ENCODE data around the gene LPAR1. TPM values are rescaled to one million over a fixed set of nuclear protein-coding genes. Genes with fewer than 3 reads are reported as not detected.

The LPAR1 gene
- total RNA-seq, 1 donor from 2014 or later: 0.17 TPM

DNA sequence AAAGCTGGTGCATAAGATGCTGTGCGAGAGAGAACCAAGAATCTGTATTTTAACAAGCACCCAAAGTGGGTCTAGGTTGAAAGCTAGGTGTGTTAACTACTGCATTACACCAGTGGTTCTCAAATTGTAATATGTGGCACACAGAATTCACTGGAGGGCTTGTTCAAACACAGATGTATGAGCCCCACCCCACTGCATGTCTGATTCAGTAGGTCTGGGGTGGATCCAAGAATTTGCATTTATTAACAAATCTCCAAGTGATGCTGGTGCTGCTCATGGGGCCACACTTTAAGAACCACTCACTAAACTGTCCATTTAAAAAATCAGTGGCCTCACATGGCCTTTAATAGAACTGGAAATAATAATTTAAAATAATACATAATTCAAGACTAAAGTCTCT lies 40.4 kb downstream of the LPAR1 start:
- no peak for DNase-seq

DNA sequence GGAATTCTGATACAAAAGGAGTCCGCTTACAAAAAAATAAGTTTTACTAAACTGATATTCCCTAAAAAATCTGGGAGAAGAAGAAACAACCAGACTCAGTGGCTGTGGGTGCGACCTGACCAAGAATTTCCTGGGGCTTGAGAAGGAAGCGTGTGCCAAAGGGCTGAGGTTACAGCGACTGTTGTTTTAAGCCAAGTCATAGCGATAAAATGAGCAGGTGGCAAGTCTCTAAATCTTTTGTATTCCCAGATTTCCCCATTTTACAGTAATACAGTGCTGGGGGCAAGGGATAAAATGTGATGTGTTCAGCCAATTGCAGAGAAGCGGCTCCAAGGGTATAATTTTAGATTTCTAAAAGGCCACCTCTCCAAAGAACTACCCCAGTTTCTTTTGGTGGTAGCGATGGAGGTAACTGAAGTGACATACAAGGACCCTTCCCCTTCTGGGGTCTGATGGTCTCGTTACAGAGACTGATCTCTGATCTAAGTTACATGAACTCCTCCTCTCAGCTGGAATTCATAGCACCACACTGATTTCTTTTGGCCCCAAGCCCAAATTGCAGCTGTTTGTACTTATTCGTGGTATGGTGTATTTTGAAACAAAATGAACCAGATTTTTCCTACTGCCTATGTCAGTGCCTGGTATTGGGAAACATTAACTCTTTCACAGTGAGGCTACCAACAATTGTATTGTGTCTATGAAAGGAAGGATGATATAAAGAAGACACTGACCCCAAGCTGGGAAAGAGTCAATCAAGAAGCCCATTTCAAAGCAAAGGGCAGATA lies 41.6 kb downstream of the LPAR1 start:
- no peak for DNase-seq

DNA sequence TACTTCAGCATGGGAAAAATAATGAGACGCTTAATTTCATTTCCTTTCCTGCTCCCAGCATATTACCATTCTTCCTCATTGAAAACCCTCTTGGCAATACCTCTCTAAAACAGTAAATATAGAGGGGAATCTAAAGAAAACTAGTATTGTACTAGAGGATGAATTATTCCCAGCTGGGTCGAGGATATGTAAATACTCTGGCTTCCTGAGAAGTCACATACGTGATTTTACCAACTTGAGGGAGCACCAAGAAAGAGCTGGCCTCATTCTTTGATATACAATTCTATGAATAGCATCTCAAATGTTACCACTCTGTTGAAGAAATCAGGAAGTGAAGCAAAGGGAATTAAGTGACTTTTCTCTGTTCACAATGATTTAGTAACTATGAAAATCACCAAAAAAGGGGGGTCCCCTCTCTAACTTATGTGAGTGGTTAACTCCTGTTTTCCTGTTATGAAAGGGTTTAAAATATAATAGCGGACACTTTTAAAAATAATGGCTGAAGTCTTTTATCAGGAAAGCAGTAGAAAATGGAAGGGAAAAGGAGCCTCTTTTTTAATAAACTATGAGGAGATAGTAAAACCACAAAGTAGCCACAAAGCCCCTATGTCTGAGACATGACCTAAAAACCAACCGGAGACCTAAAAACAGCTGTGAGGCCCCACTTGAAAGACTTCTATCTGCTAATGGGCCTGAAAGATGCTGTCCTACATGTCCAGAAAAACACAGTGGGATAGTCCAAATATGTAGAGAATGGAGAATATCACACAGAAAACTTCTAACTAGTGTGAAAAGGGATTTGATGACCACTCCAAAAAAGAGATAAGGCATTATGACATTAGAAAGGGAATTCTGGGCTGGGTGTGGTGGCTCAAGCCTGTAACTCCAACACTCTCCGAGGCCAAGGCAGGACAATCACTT lies 42.6 kb downstream of the LPAR1 start:
- no peak for DNase-seq

DNA sequence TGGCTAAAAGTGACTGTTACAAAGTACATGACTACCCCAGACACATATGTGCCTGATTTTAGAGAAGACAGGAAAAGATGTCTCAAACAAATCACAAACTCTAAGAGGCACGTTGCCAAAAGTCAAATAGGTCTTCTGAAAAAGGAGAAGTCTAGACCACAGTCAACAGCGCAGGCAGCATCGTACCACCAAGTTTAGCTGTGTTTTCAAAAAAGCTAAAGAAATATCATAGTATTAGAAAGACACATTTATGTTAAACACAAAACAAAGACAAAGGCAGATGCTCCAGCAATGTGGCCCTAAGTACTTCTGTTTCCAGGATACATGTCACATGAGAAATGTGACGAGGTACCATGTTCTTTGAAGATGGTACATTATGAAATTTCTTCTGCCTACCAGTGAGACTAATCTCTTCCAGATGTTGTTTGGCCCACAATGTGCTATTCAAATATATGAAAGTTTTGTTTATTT lies 43.5 kb downstream of the LPAR1 start:
- no peak for DNase-seq

DNA sequence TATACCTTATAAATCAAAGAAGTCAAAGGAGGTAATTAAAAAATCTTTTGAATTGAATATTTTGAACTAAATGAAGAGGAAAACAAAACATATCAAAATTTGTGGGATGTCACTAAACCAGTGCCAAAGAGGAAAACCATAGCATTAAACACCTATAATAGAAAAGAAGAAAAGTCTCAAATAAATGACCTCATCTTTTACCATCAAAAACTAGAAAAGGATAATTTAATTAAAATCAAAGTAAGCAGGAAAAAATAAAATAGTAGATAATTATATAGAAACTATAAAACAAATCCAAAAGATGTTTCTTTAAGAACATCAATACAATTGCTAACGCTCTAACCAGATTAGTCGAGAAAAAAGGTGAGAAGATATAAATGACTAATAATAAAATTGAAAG lies 47.8 kb downstream of the LPAR1 start:
- no peak for DNase-seq

DNA sequence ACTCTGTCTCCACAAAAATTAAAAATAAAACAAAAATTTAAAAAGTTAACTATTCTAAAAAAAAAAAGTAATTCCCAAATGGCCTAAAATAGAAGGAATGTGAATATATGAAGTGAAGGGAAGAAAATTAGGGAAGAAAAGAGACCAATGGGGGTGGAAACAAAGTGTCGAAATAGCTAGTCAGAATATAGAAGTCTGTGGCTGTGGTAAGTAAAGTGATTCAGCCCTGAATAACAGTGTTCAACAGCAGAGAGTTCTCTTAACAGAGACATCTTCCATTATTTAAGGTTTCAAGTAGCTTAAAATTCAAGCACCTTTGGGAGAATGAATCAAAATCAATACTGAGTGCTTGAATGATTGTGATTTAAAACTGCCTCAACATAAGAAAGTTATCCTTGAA lies 51.7 kb downstream of the LPAR1 start:
- DNase-seq: no peak

DNA sequence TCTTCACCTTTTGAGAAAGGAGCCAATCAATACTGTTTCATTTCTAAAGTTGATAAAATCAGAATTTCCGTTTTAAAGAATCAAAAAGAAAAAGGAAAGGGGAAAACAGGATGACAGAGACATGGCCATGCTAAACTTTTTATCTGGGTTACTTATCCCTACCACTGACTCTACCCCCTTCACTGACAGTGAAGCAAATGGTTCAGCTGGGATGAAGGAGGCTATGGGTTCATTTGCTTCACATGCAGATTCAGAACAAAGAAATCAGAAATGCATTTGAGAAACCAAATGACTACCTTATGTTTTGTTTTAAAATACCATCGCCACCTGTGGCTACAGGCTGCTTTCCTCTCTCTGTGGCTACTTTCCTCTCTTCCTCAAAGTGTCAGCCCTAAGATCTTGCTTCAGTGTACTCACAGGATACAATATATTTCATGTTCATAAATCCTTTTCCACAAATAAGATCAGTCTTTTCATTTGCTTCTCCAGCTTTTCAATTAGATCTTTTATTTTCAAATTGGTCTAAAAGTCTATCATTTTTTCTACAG lies 53.3 kb downstream of the LPAR1 start:
- no peak for DNase-seq

DNA sequence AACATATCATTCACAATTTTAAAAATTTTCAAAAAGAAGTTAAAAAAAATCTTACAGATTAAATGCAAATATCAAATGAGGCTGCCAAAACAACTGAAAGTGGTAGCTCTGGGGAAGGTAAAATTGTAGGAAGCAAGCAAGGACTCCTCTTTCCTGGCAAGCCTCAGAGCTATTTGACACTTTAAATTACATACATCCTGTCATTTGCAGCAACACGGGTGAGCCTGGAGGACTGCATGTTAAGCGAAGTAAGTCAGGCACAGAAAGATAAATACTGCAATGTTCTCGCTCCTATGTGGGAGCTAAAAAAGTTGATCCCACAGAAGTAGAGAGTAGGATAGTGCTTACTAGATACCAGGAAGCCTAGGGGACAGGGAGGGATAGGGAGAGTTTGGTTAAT lies 58.0 kb downstream of the LPAR1 start:
- no peak for DNase-seq

DNA sequence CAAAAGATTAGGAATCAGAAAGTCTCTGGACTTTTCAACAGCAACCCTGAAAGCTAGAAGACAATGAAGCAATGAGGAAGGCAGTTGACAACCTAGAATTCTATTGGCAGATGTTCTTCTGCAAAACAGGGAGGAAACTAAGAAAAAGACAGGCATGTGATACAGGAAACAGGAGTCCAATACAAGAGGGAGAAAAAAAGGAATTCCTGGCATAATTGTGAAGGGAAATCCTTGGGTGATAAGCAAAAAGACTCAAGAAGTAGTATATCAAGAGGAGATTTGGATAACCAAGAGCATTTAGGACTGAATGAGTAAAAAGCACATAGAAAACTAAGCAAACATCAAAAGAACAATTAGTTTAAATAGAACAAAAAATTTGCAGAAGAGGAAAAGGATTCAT lies 58.6 kb downstream of the LPAR1 start:
- DNase-seq: no peak

DNA sequence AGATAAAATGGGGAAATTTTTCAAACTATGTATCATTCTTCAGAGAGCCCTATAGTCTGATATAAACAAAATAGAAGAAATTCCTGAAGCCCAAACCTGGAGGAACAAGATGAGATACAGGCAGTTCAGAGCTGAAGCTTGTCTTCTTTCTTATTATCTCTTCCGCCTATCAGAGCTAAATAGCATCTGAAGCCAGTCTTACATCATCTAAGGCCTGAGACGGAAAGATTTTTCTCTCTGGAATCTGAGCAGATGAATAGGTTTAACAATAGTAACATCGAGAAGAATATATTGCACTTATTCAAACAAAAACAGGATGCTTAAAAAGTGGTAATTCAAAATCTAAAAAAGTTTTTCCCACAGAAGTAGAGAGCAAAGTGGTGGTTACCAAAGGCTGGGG lies 59.8 kb downstream of the LPAR1 start:
- no peak for DNase-seq

DNA sequence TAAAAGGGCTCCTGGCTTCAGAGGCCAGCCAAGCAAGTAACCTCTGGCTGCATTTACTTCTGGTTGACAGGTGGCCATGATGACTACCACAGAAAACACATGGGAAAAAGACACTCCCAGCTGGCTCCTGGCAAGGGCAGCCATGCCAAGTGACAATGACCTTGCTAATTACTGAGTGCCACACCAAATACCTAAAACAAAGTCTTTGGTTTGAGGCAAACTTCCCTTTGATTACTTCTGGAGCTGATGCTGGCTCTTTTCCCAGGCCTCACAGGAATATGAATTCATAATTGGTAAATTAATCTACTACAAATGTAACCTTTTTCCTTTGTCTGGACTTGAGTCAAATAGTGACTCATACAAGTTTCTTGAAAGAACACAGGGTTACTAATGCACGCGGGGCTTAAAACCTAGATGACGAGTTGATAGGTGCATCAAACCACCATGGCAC lies 61.0 kb downstream of the LPAR1 start:
- DNase-seq: no peak

DNA sequence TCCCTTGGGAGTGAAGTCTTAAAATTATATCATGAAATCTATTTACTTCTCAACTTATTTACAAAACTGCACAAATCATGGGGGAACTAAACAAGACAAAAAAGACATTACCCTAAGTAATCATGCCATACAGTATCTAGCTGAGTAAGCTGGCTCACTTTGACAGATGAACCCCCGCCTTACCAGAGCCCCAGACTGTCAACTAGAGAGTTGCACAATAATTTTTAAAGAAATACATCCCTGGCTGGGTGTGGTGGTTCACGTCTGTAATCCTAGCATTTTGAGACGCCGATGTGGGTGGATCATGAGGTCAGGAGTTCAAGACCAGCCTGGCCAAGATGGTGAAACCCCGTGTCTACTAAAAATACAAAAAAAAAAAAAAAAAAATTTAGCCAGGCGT lies 62.3 kb downstream of the LPAR1 start:
- no peak for DNase-seq

DNA sequence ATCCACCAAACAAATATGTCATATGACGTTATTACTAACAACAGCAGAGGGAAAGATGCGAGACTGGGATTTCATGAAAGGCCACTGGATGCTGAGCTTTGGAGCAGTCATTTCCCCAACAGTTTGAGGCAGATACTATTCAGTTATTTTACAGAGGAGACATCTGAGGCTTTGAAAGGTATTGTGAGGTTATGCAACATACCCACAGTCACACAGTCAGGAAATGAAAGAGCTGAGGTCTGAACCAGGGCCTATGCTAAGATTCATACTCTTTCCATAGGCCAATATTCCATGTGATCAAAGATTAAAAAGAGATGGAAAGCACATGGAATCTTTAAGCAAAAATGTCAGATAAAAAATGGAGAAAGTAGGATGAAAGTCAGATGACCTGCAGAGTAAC lies 63.0 kb downstream of the LPAR1 start:
- DNase-seq: no peak

DNA sequence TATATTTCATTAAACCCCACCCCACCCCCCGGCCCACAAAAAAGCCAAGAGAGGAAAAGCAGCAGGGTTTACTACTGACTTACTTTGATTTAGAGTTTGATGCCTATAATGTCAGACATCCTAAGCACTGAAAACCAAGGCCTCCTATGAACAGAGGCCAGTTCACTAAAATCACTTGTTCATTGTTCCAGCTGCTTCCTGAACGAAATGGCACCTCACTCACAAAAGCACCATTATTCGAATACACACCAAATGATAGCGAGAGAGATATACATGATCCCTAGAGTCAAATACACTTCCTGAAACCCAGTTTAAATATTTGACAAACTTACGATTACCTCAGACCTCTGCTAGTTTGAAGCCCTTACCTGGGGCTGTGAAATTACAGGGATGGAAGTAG lies 66.6 kb downstream of the LPAR1 start:
- no peak for DNase-seq

DNA sequence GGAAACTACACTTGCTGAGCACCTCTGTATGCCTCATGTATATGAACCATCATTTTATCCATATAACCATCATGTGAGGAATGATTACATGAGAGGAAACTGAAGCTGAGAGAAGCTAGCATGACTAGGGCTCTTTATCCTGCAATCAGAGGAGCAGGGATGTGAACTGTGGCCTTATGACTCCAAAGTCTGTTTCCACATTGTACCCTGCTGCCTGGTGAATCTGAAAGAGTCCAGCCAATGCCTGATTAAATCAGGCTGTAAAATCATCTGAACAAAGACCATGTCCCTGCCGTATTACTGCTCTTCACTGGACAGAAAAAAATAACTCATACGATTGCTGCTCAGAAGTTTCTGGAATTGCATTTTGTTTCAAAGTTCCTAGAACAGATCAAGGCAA lies 67.0 kb downstream of the LPAR1 start:
- no peak for DNase-seq

DNA sequence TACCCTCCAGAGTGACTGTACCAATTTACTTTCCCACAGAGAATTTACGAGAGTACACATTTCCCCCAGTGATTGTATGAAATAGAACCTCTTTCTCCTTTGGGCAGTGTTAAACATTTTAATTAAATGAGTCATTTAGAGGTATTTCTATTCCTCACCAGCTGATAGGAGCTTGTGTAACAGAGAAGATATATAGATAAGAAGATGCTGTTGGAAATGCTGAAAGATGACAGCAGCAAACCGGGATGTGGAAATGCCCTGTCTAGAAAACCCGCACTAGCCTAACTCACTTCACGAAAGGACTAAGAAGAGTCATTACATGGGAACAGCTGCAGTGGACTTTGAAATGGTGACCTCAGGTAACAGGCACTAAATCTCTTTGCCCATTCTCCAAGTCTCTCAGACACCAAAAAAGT lies 68.3 kb downstream of the LPAR1 start:
- no peak for DNase-seq

DNA sequence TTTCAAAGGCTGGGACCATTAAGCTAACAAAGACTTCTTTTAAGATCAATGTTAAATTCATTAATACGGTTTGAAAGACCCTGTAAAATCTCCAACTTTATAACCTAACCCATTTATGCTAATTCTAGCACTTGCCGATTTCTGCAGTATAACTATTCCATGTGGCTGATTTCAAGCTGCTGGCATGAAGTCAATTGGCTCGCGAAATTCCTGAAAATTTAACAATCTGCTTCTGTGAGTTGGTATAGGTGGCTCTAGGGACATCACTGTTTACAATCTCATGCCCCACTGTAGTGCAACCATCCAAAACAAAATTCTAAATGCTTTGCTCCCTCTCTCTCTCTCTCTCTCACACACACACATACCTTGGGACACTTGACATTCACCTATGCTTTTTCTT lies 70.2 kb downstream of the LPAR1 start:
- DNase-seq: no peak

DNA sequence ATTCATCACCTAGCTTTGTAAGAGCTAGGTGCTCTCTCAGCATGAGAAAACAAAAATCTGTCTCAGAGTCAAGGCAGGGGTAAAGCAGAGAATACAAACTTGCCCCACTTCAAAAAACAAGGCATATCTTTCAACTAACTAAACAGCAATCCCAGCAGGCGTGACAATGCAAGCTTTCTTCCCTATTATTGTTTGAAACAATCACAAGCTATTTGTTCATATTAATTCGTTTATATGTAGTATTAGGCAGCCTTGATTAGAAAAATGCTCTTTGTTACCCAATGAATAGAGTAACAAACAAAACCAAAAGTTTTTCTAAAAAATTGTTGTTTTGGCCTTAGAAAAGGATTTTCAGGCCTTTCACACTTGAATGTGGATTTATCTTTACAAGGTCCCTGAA lies 71.1 kb downstream of the LPAR1 start:
- DNase-seq: no peak

DNA sequence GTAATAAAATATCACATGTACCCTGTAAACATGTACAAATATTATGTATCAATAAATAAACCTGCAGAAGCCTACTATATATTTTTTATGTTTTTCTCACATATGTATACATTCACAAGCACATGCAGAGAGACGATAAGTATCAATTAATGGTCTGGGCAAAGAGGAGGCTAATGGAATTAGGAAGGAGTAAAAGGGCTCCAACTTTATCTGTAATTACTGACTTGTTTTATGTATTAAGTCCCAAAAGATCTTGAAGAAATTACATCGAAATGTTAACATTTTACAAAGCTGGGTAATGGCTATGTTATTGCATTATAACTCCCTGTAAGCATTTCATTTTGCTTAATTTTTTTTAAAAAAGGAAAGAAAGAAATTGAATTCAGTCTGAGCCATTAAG lies 78.0 kb downstream of the LPAR1 start:
- DNase-seq: no peak

DNA sequence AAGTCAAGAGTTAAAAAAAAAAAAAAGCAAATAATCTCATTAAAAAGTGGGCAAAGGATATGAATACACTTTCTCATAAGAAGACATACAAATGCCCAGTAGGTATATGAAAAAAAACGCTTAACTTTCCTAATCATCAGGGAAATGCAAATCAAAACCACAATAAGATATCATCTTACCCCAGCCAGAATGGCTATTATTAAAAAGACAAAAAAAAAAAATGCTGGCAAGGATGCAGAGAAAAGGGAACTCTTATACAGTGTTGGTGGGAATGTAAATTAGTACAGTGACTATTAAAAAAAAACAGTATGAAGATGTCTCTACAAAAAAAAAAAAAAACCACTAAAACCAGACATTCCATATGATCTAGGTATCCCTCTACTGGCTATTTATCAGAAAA lies 79.4 kb downstream of the LPAR1 start:
- no peak for DNase-seq

DNA sequence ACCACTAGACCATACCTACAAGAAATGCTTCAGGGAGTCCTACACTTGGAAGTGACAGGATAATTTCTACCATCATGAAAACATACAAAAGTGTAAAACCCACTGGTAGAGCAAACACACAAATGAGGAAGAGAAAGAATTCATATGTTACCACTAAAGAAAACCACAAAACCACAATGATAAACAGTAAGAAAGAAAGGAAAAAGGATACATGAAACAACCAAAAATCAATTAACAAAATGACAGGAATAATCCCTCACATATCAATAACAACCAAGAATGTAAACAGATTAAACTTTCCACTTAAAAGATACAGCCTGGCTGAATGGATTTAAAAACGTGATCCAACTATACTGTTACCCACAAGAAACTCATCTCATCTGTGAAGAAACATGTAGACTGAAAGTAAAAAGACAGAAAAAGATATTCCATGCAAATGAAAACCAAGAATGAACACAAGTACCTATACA lies 83.4 kb downstream of the LPAR1 start:
- DNase-seq: no peak

DNA sequence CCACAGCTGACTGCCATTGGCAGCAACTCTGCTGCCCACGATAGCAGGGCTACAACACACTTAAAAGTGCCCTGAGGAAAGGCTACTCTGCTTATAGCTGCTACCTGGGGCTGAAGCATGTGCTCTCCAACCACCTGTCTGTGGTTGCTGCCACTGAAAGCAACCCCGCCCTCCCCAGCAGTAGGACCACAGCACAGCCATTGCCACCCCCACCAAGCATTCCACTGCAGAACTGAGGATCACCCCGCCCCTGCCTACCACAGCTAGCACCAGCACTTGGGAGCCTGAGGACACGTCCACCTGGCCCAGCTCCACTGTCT lies 85.8 kb downstream of the LPAR1 start:
- DNase-seq: no peak

DNA sequence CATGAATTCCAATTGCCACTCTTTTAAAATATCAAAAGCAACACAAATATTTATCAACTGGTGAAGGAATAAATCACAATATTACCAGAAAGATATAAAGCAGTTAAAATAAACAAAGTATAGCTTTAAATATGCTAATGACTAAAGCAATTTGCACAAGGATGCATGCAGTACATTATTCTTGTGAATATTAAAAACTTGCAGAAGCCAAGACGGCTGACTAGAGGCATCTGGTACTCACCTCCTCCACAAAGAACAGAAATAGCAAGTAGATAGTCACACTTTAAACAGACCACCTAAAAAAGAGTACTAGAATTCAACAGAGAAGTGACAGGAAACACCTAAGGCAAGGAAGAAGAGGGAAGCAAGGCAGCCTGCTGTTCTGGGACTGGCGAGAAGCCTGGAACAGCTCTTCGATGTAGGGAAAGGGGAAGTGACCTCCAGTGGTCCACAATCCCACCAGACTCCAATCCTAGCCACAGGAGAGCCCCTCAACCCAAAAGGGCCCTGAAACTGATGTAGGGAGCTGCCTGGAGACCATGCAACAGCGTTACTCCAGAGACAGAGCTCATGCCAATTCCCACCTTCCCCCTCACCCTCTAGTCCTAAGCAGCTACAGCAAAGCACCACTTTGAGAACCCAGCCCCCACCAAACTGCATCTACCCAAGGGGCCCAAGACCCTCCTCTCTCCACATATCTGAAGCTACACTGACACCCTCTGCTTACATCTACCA lies 86.3 kb downstream of the LPAR1 start:
- no peak for DNase-seq

All from dermis blood vessel endothelial cell (primary cell).